Left ventricle myocardium inferior (tissue), 1 donor: ENCODE measurements around the gene RGL1. TPM values are rescaled to one million over a fixed set of nuclear protein-coding genes. Genes with fewer than 3 reads are reported as not detected.
"Not testable (repeated sequence)": the region's sequence is repeated elsewhere in the genome, so short reads cannot be mapped to it uniquely, and the experiment has no call there.

Source experiments
- DNase-seq: peaks from one replicate; pipeline ENCODE4 v3.0.0-alpha.2; 2020
- H3K27ac ChIP-seq: fragments of 200-600 bp; replicated peaks from 2 replicates; pipeline ENCODE4 v1.8.0; 2021
- H3K27me3 ChIP-seq: fragments of 200-600 bp; 2 replicates; pipeline ENCODE4 v1.8.0; 2021; ENCODE audit warnings: low read depth
- H3K36me3 ChIP-seq: fragments of 200-600 bp; 2 replicates; pipeline ENCODE4 v1.8.0; 2021
- H3K4me1 ChIP-seq: fragments of 200-600 bp; 2 replicates; pipeline ENCODE4 v1.8.0; 2021
- H3K4me3 ChIP-seq: fragments of 200-600 bp; 2 replicates; pipeline ENCODE4 v1.8.0; 2021; ENCODE audit warnings: mild to moderate bottlenecking, moderate library complexity
- H3K9me3 ChIP-seq: fragments of 200-600 bp; replicated peaks from 2 replicates; pipeline ENCODE4 v1.8.0; 2021
- CTCF ChIP-seq: fragments of 200-600 bp; IDR thresholded peaks from 2 replicates; pipeline ENCODE4 v1.8.0; 2021; ENCODE audit warnings: antibody characterized with exemption, mild to moderate bottlenecking, borderline replicate concordance
- intact Hi-C: fragments of 100-400 bp; cut with micrococcal nuclease; formaldehyde crosslinking; loops from one replicate; pipeline ENCODE4 v1.11.0; 2022
- total RNA-seq: library from RNA; stranded (reverse); fragmentation: NEBNext Ultra II Directional; extraction: Animal tissue kit (Norgen Biotek cat#: 25700); gene quantifications from one replicate; pipeline ENCODE4 v1.2.1, GENCODE V29; 2021
- donor health status: DM: no; HTN: yes; CAD: no; lungs with severe emphysema.

Gene RGL1
- total RNA-seq, 1 donor from 2014 or later, result 19.4 TPM

DNA sequence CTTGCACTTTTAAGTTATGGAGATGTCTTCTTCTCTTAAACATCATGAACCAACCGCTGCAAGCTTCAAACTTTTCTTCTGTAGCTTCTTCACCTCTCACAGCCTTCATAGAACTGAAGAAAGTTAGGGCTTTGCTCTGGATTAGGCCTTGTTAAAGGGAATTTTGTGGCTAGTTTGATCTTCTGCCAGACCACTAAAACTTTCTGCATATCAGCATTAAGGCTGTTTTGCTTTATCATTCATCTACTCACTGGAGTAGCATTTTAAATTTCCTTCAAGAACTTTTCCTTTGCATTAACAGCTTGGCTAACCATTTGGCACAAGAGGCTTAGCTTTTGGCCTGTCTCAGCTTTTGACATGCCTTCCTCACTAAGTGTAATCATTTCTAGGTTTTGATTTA is 43.0 kb upstream of the RGL1 start:
- Histone ChIP-seq H3K4me3 (no peak overlapping the region), H3K27ac (no peak overlapping the region), H3K36me3 (no peaks in the 10 kb centered on the region), H3K27me3 (no peaks in the 10 kb centered on the region), H3K9me3 (peaks cover 26% of the 10 kb centered on the region), H3K4me1 (peaks cover 20% of the 10 kb centered on the region)
- intact Hi-C loops, result no loop called here
- no peak for DNase-seq
- no peak for TF ChIP-seq CTCF

GRCh38 chr1:183762856-183763255 is 42.1 kb upstream of the RGL1 start:
- intact Hi-C loops, H3K27me3 ChIP-seq, H3K36me3 ChIP-seq, DNase-seq, H3K27ac ChIP-seq, H3K4me3 ChIP-seq: not testable (repeated sequence)
- H3K4me1 ChIP-seq, result peaks cover 15% of the 10 kb centered on the region
- H3K9me3 ChIP-seq, result peaks cover 26% of the 10 kb centered on the region

DNA sequence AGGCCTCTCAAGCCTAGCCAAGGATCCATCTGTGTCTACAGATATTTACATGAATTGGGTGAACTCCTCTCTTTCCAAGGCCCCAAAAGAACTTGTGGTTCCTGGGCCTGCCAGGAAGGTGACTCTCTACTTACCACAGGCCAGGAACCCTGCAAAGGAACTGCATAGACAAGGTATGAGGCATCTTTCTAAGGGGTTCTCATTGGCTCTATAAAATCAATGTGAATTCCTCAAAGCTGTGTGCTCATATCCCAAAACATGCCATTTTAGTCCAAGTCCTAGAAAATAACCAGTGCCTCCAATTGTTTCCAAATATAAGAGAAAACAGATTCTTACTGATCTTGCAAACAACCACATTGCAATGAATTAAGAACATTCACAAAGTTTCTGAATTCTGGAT is 39.9 kb upstream of the RGL1 start:
- TF ChIP-seq CTCF, result no peak
- intact Hi-C loops, result no loop called here
- H3K27me3 ChIP-seq, result no peaks in the 10 kb centered on the region
- H3K27ac ChIP-seq, result no peak overlapping the region
- H3K9me3 ChIP-seq, result peaks cover 30% of the 10 kb centered on the region
- H3K36me3 ChIP-seq, result no peaks in the 10 kb centered on the region
- H3K4me3 ChIP-seq, result no peak overlapping the region
- no peak for DNase-seq
- H3K4me1 ChIP-seq, result no peaks in the 10 kb centered on the region

DNA sequence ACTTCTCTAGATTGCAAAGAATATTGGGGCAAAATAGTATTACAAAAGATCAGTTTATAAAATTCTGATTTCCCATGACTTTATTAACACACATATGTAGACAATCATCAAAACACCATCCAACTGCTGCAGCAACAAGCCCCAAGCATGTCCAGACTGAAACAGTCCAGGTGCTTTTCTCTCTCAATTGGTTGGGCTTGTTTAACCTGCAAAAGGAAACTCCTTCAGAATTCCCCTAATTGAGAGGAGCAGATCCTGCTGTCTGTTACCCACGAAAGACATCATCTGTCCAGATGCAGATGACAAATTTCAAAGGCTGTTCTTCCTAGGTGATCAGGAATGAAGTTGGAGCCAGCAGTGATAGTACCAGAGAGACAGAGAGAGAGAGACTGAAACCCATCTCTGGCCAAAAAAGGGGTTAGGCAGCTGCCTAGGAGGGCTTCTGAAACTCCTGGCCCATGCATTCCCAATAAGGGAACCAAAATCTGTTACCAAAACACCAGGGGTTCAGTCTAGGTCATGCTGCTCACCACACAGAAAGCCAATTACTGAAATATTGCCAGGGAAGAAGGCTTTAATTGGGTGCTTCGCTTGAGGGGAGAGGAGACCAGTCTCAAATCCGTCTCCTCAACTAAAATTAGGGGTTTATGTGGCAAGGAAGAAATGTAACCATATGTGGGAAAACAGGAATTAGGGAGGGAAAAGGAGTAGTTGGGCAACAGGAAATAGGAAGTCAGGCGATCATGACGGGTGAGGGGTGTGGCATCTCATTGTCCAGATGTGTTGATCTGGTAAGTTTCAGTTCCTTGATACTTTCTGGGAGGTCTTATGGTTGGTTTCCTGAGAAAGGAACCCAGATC is 34.7 kb upstream of the RGL1 start:
- Histone ChIP-seq H3K9me3 (peaks cover 19% of the 10 kb centered on the region), H3K27me3 (no peaks in the 10 kb centered on the region), H3K4me1 (no peaks in the 10 kb centered on the region), H3K36me3 (no peaks in the 10 kb centered on the region), H3K4me3 (no peak overlapping the region), H3K27ac (no peak overlapping the region)
- no peak for TF ChIP-seq CTCF
- intact Hi-C loops, result no loop called here
- DNase-seq, result no peak

DNA sequence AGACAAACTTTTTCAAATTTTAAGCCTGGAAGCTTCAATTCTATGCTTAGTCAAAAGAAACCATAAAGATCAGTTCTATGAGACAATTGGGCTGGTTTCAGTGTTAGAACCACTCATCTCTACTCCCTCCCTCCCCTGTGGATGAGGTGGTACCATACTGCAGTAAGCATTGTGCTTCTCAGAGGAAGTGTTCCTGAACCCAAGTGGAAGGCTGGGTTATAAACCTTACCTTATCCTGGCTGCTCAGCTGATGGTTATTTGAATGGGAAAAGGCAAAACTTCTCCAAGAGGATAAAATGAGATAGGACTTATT is 34.1 kb upstream of the RGL1 start:
- intact Hi-C loops, result no loop called here
- Histone ChIP-seq H3K4me3 (no peak overlapping the region), H3K36me3 (no peaks in the 10 kb centered on the region), H3K4me1 (no peaks in the 10 kb centered on the region), H3K27ac (no peak overlapping the region), H3K27me3 (no peaks in the 10 kb centered on the region), H3K9me3 (peaks cover 21% of the 10 kb centered on the region)
- no peak for TF ChIP-seq CTCF
- no peak for DNase-seq

- Histone ChIP-seq H3K36me3 (no peaks in the 10 kb centered on the region), H3K9me3 (peaks cover 21% of the 10 kb centered on the region), H3K27ac (no peak overlapping the region), H3K4me1 (no peaks in the 10 kb centered on the region), H3K4me3 (no peak overlapping the region), H3K27me3 (no peaks in the 10 kb centered on the region)
- TF ChIP-seq CTCF, result no peak
- intact Hi-C loops, result no loop called here
- DNase-seq, result no peak
These were observed 31.2 kb upstream of the RGL1 start for GRCh38 chr1:183773482-183774274.
